GM12873 (cell line): ENCODE measurements around the gene POLR2C.
A peak's percentile ranks its signal among the peaks of the same experiment; 100 is the strongest.

Experiments
- CTCF ChIP-seq: IDR thresholded peaks from 2 replicates; pipeline ENCODE4 v1.5.1; 2012; ENCODE audit warnings: low read depth, mild to moderate bottlenecking, moderate library complexity, low read length, control low read depth; ENCODE audit not compliant: insufficient read depth; ENCODE audit errors: missing control alignments

The POLR2C gene

GRCh38 chr16:57516773-57517172 is 54.3 kb downstream of the POLR2C start:
- TF ChIP-seq CTCF = no peak

- TF ChIP-seq CTCF = no peak
Measured at GRCh38 chr16:57517397-57518367, 55.2 kb downstream of the POLR2C start.

GRCh38 chr16:57518520-57518919 is 56.0 kb downstream of the POLR2C start:
- TF ChIP-seq CTCF = no peak

GRCh38 chr16:57518922-57519321 is 56.4 kb downstream of the POLR2C start:
- no peak for TF ChIP-seq CTCF

- TF ChIP-seq CTCF = peak; percentile 99
Measured at GRCh38 chr16:57519796-57520360, 57.4 kb downstream of the POLR2C start.
